PC-9 (cell line): Measurements from ENCODE around the gene C4B.
"Not testable (repeated sequence)": the region's sequence is repeated elsewhere in the genome, so short reads cannot be mapped to it uniquely, and the experiment has no call there.

Experiments used
- EZH2 ChIP-seq: fragments of 200-600 bp; sonication (generic); IDR thresholded peaks from 2 replicates; pipeline ENCODE4 v1.8.0; 2017; ENCODE audit warnings: antibody characterized with exemption, low read depth
- TF ChIP-seq, protein P1 (sequence below): fragments of 200-600 bp; sonication (generic); conservative IDR thresholded peaks from 2 replicates; pipeline ENCODE4 v1.6.1; 2017; ENCODE audit warnings: mixed run types, antibody characterized with exemption, mild to moderate bottlenecking, moderate library complexity

DNA sequence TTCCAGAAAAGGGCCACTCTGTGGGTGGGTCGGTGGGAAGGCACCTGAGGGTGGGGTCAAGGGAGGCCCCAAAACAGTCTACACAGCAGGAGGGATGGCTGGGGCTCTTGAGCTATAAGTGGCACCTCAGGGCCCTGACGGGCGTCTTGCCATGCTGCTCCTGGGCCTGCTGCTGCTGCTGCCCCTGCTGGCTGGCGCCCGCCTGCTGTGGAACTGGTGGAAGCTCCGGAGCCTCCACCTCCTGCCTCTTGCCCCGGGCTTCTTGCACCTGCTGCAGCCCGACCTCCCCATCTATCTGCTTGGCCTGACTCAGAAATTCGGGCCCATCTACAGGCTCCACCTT is 9.1 kb upstream of the C4B start:
- TF ChIP-seq, protein P1, sequence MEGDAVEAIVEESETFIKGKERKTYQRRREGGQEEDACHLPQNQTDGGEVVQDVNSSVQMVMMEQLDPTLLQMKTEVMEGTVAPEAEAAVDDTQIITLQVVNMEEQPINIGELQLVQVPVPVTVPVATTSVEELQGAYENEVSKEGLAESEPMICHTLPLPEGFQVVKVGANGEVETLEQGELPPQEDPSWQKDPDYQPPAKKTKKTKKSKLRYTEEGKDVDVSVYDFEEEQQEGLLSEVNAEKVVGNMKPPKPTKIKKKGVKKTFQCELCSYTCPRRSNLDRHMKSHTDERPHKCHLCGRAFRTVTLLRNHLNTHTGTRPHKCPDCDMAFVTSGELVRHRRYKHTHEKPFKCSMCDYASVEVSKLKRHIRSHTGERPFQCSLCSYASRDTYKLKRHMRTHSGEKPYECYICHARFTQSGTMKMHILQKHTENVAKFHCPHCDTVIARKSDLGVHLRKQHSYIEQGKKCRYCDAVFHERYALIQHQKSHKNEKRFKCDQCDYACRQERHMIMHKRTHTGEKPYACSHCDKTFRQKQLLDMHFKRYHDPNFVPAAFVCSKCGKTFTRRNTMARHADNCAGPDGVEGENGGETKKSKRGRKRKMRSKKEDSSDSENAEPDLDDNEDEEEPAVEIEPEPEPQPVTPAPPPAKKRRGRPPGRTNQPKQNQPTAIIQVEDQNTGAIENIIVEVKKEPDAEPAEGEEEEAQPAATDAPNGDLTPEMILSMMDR, result not testable (repeated sequence)
- TF ChIP-seq EZH2, result not testable (repeated sequence)
